ENCODE data around the gene PAPPA2. TPM values are rescaled to one million over a fixed set of nuclear protein-coding genes. Genes with fewer than 3 reads are reported as not detected.

Gene PAPPA2
- total RNA-seq, 4 donors from 2014 or later: under 0.01 to 1.5 TPM; not detected in 2

DNA sequence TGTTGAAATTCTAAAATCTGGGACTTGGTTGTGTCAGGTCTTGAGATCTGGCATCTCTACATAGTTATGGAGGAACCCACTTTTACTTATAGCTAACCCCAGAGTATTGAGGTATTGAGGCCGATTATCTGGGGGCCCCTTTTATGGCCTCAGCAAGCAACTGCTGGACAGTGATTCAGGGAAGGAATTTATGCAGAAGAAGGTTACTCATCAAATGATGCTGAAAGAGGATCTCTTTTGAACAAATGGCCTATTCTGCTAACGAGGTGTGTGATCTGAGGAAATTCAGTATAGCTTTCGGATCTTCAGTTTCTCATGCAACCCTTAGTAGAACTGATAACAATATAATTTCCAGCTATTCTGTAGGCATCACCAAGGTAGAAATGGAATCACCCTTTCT lies 239.9 kb downstream of the PAPPA2 start:
- intact Hi-C loops (cut with DNase I): loop anchor here (10.0 kb wide), 1 partner anchor 148 kb away; no protein-coding TSS in a partner anchor
- no peaks in the 10 kb centered on the region for H3K27me3 ChIP-seq
- 63 to 74% methylated on average over 3 of the region's 3 CpGs for WGBS, 2 donors
- no peaks in the 10 kb centered on the region for H3K9me3 ChIP-seq
- H3K36me3 ChIP-seq: no peaks in the 10 kb centered on the region
- no peak overlapping the region for H3K4me3 ChIP-seq
- TF ChIP-seq CTCF (IDR thresholded peaks at IDR 0.05): no peak
- TF ChIP-seq POLR2A (IDR thresholded peaks at IDR 0.05): no peak
- H3K27ac ChIP-seq: no peak overlapping the region
- H3K4me1 ChIP-seq: no peaks in the 10 kb centered on the region
- no peak for DNase-seq

GRCh38 chr1:176705585-176705984 lies 242.6 kb downstream of the PAPPA2 start:
- TF ChIP-seq POLR2A (IDR thresholded peaks at IDR 0.05) (no peak), CTCF (IDR thresholded peaks at IDR 0.05) (no peak)
- no peaks in the 10 kb centered on the region for H3K36me3 ChIP-seq
- H3K4me1 ChIP-seq: no peaks in the 10 kb centered on the region
- no peak for DNase-seq
- no peaks in the 10 kb centered on the region for H3K27me3 ChIP-seq
- no peak overlapping the region for H3K27ac ChIP-seq
- WGBS, 2 donors: 61% methylated on average over 1 of the region's 1 CpG
- intact Hi-C loops (cut with DNase I): loop anchor here (10.0 kb wide), 1 partner anchor 151 kb away; no protein-coding TSS in a partner anchor
- H3K9me3 ChIP-seq: no peaks in the 10 kb centered on the region
- no peak overlapping the region for H3K4me3 ChIP-seq

- no peak for TF ChIP-seq CTCF (IDR thresholded peaks at IDR 0.05)
- TF ChIP-seq POLR2A (IDR thresholded peaks at IDR 0.05): no peak
- Histone ChIP-seq H3K9me3 (no peaks in the 10 kb centered on the region), H3K4me1 (no peaks in the 10 kb centered on the region), H3K36me3 (no peaks in the 10 kb centered on the region), H3K27ac (no peak overlapping the region), H3K27me3 (no peaks in the 10 kb centered on the region), H3K4me3 (no peak overlapping the region)
- 43 to 78% methylated on average over 2 of the region's 2 CpGs for WGBS, 2 donors
- DNase-seq: no peak
- intact Hi-C loops (cut with DNase I): no loop called here
These were observed 254.2 kb downstream of the PAPPA2 start for GRCh38 chr1:176717066-176717750.

GRCh38 chr1:176719447-176719846 lies 256.5 kb downstream of the PAPPA2 start:
- Histone ChIP-seq H3K4me3 (no peak overlapping the region), H3K9me3 (no peaks in the 10 kb centered on the region), H3K4me1 (no peaks in the 10 kb centered on the region), H3K27me3 (no peaks in the 10 kb centered on the region), H3K36me3 (no peaks in the 10 kb centered on the region), H3K27ac (no peak overlapping the region)
- intact Hi-C loops (cut with DNase I): no loop called here
- DNase-seq: no peak
- no peak for TF ChIP-seq POLR2A (IDR thresholded peaks at IDR 0.05)
- no peak for TF ChIP-seq CTCF (IDR thresholded peaks at IDR 0.05)
- 11 to 13% methylated on average over 4 of the region's 4 CpGs for WGBS, 2 donors

DNA sequence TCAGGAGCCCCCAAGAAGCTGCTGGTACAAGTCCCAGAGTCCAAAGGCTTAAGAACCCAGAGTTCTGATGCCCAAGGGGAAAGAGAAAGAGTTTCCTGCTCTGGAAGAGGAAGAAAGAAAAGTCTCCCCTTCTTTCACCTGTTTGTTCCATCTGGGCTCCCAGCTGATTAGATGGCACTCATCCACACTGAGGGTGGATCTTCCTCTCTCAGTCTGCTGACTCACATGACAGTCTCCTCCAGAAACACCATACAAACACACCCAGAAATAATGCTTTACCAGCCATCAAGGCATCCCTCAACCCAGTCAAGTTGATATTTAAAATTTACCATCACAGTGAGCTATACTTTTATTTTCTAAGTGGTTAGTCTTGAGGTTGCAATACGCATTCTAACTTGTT lies 257.9 kb downstream of the PAPPA2 start:
- Histone ChIP-seq H3K27me3 (no peaks in the 10 kb centered on the region), H3K4me3 (no peak overlapping the region), H3K9me3 (no peaks in the 10 kb centered on the region), H3K36me3 (no peaks in the 10 kb centered on the region), H3K27ac (no peak overlapping the region), H3K4me1 (no peaks in the 10 kb centered on the region)
- 82 to 83% methylated on average over 1 of the region's 1 CpG for WGBS, 2 donors
- no peak for TF ChIP-seq POLR2A (IDR thresholded peaks at IDR 0.05)
- TF ChIP-seq CTCF (IDR thresholded peaks at IDR 0.05): no peak
- DNase-seq: no peak
- intact Hi-C loops (cut with DNase I): no loop called here
